ENCODE results near the gene PHF2.

The PHF2 gene

GRCh38 chr9:93677048-93677571 is 100.7 kb downstream of the PHF2 start:
- H3K36me3 ChIP-seq (ENCODE audit: control insufficient read depth, insufficient read depth, low read length): peaks cover 13% of the 10 kb centered on the region
- H3K9ac ChIP-seq (ENCODE audit: low read depth, low read length): no peak overlapping the region
- H3K4me1 ChIP-seq (ENCODE audit: control insufficient read depth, insufficient read depth, low read length): no peaks in the 10 kb centered on the region
- H3K27ac ChIP-seq (ENCODE audit: low read depth, low read length): no peak overlapping the region
- no peak overlapping the region for H3K4me3 ChIP-seq (ENCODE audit: low read depth, low read length)
- no peaks in the 10 kb centered on the region for H3K27me3 ChIP-seq (ENCODE audit: control insufficient read depth, insufficient read depth, low read length)
- no peaks in the 10 kb centered on the region for H3K9me3 ChIP-seq (ENCODE audit: control insufficient read depth, insufficient read depth, low read length)

- Histone ChIP-seq H3K36me3 (ENCODE audit: control insufficient read depth, insufficient read depth, low read length) (peaks cover 13% of the 10 kb centered on the region), H3K4me3 (ENCODE audit: low read depth, low read length) (no peak overlapping the region), H3K4me1 (ENCODE audit: control insufficient read depth, insufficient read depth, low read length) (no peaks in the 10 kb centered on the region), H3K27ac (ENCODE audit: low read depth, low read length) (no peak overlapping the region), H3K9ac (ENCODE audit: low read depth, low read length) (no peak overlapping the region), H3K9me3 (ENCODE audit: control insufficient read depth, insufficient read depth, low read length) (no peaks in the 10 kb centered on the region), H3K27me3 (ENCODE audit: control insufficient read depth, insufficient read depth, low read length) (no peaks in the 10 kb centered on the region)
Observed at GRCh38 chr9:93677641-93678136, 101.3 kb downstream of the PHF2 start.

- H3K4me1 ChIP-seq (ENCODE audit: control insufficient read depth, insufficient read depth, low read length): no peaks in the 10 kb centered on the region
- H3K9ac ChIP-seq (ENCODE audit: low read depth, low read length): no peak overlapping the region
- H3K4me3 ChIP-seq (ENCODE audit: low read depth, low read length): no peak overlapping the region
- peaks cover 13% of the 10 kb centered on the region for H3K36me3 ChIP-seq (ENCODE audit: control insufficient read depth, insufficient read depth, low read length)
- no peaks in the 10 kb centered on the region for H3K27me3 ChIP-seq (ENCODE audit: control insufficient read depth, insufficient read depth, low read length)
- no peak overlapping the region for H3K27ac ChIP-seq (ENCODE audit: low read depth, low read length)
- H3K9me3 ChIP-seq (ENCODE audit: control insufficient read depth, insufficient read depth, low read length): no peaks in the 10 kb centered on the region
Observed at GRCh38 chr9:93678199-93679019, 102.0 kb downstream of the PHF2 start.

GRCh38 chr9:93679536-93680442 is 103.4 kb downstream of the PHF2 start:
- Histone ChIP-seq H3K4me3 (ENCODE audit: low read depth, low read length) (no peak overlapping the region), H3K9ac (ENCODE audit: low read depth, low read length) (no peak overlapping the region), H3K27me3 (ENCODE audit: control insufficient read depth, insufficient read depth, low read length) (no peaks in the 10 kb centered on the region), H3K27ac (ENCODE audit: low read depth, low read length) (no peak overlapping the region), H3K4me1 (ENCODE audit: control insufficient read depth, insufficient read depth, low read length) (no peaks in the 10 kb centered on the region), H3K36me3 (ENCODE audit: control insufficient read depth, insufficient read depth, low read length) (peaks cover 13% of the 10 kb centered on the region), H3K9me3 (ENCODE audit: control insufficient read depth, insufficient read depth, low read length) (no peaks in the 10 kb centered on the region)

GRCh38 chr9:93680443-93681268 is 104.3 kb downstream of the PHF2 start:
- Histone ChIP-seq H3K36me3 (ENCODE audit: control insufficient read depth, insufficient read depth, low read length) (peaks cover 10% of the 10 kb centered on the region), H3K27ac (ENCODE audit: low read depth, low read length) (no peak overlapping the region), H3K27me3 (ENCODE audit: control insufficient read depth, insufficient read depth, low read length) (no peaks in the 10 kb centered on the region), H3K4me1 (ENCODE audit: control insufficient read depth, insufficient read depth, low read length) (no peaks in the 10 kb centered on the region), H3K9ac (ENCODE audit: low read depth, low read length) (no peak overlapping the region), H3K9me3 (ENCODE audit: control insufficient read depth, insufficient read depth, low read length) (no peaks in the 10 kb centered on the region), H3K4me3 (ENCODE audit: low read depth, low read length) (no peak overlapping the region)

GRCh38 chr9:93681269-93682154 is 105.1 kb downstream of the PHF2 start:
- Histone ChIP-seq H3K27ac (ENCODE audit: low read depth, low read length) (no peak overlapping the region), H3K9me3 (ENCODE audit: control insufficient read depth, insufficient read depth, low read length) (no peaks in the 10 kb centered on the region), H3K36me3 (ENCODE audit: control insufficient read depth, insufficient read depth, low read length) (peaks cover 10% of the 10 kb centered on the region), H3K4me3 (ENCODE audit: low read depth, low read length) (no peak overlapping the region), H3K27me3 (ENCODE audit: control insufficient read depth, insufficient read depth, low read length) (no peaks in the 10 kb centered on the region), H3K9ac (ENCODE audit: low read depth, low read length) (no peak overlapping the region), H3K4me1 (ENCODE audit: control insufficient read depth, insufficient read depth, low read length) (no peaks in the 10 kb centered on the region)

- Histone ChIP-seq H3K27ac (ENCODE audit: low read depth, low read length) (no peak overlapping the region), H3K27me3 (ENCODE audit: control insufficient read depth, insufficient read depth, low read length) (no peaks in the 10 kb centered on the region), H3K9me3 (ENCODE audit: control insufficient read depth, insufficient read depth, low read length) (no peaks in the 10 kb centered on the region), H3K4me3 (ENCODE audit: low read depth, low read length) (no peak overlapping the region), H3K9ac (ENCODE audit: low read depth, low read length) (no peak overlapping the region), H3K4me1 (ENCODE audit: control insufficient read depth, insufficient read depth, low read length) (no peaks in the 10 kb centered on the region), H3K36me3 (ENCODE audit: control insufficient read depth, insufficient read depth, low read length) (peaks cover 3% of the 10 kb centered on the region)
Observed at GRCh38 chr9:93682155-93682968, 106.0 kb downstream of the PHF2 start.

GRCh38 chr9:93683331-93684134 is 107.1 kb downstream of the PHF2 start:
- Histone ChIP-seq H3K4me3 (ENCODE audit: low read depth, low read length) (no peak overlapping the region), H3K9me3 (ENCODE audit: control insufficient read depth, insufficient read depth, low read length) (peaks cover 3% of the 10 kb centered on the region), H3K9ac (ENCODE audit: low read depth, low read length) (no peak overlapping the region), H3K27ac (ENCODE audit: low read depth, low read length) (no peak overlapping the region), H3K36me3 (ENCODE audit: control insufficient read depth, insufficient read depth, low read length) (no peaks in the 10 kb centered on the region), H3K4me1 (ENCODE audit: control insufficient read depth, insufficient read depth, low read length) (no peaks in the 10 kb centered on the region), H3K27me3 (ENCODE audit: control insufficient read depth, insufficient read depth, low read length) (no peaks in the 10 kb centered on the region)
